Bronchial epithelial cell (primary cell): Measurements from ENCODE around the gene MYPN. TPM values are rescaled to one million over a fixed set of nuclear protein-coding genes. Genes with fewer than 3 reads are reported as not detected.

Experiments used
- DNase-seq: peaks from one replicate; pipeline ENCODE4 v3.0.0-alpha.2; 2010; ENCODE audit warnings: low read depth
- FAIRE-seq: peaks from 2 replicates; lab custom pipeline; 2011; peaks lifted over from hg19 to GRCh38; lab: Jason Lieb, UNC
- H3K27me3 ChIP-seq: 2 replicates; pipeline ENCODE4 v1.5.1; 2011; ENCODE audit warnings: low read length; ENCODE audit not compliant: control insufficient read depth, insufficient read depth
- H3K36me3 ChIP-seq: 2 replicates; pipeline ENCODE4 v1.5.1; 2011; ENCODE audit warnings: low read length; ENCODE audit not compliant: control insufficient read depth, insufficient read depth
- H3K4me3 ChIP-seq: 2 replicates; pipeline ENCODE4 v1.5.1; 2011; ENCODE audit warnings: mild to moderate bottlenecking, low read depth, low read length, control low read depth
- total RNA-seq: library from RNA; depleted of rRNA; stranded (reverse); fragments of >200 nt; gene quantifications from 2 replicates; pipeline ENCODE4 v1.2.1, GENCODE V29; 2014
- TF ChIP-seq, protein P1 (sequence below): IDR thresholded peaks from 2 replicates; pipeline ENCODE4 v1.5.1; 2011; ENCODE audit warnings: mild to moderate bottlenecking, moderate library complexity, low read length, control low read depth, inconsistent platforms; ENCODE audit not compliant: insufficient read depth, severe bottlenecking

The MYPN gene
- total RNA-seq, 1 donor from 2014 or later, result not detected

DNA sequence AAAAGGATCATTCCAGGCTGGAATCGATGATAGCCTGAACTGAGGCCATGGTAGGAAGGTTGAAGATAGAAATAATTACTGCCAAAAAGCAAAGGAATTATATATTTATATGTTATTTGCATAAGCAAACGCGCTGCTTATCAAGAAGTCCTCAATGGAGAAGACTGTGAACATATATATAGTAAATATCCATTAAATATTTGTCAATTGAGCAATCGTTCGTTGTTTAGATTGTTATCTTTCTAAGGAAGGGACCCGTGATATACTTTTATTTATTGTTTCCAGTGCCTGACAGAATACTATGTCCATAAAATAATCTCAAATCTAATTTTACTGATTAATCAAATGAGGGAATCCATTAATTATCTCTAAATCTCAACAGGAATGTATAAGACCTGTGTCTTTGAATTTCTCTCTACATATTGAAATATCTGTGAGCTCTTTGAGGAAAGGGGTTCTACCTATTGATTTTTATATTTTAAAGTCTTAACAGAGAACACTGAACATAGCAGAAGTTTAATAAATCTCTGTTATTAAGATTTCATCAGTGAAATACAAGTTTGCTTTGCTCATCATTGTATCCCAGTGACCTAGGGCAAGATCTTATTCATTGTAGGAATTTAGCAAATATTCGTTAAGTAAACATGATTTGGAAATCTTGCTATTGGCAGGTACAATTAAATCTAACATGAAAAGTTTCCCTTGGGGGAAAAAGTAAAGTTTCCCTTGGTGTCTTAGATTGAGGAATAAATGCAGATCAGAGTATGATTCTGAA lies 22.2 kb upstream of the MYPN start:
- DNase-seq (peak; percentile 58), FAIRE-seq (no peak)
- no peak overlapping the region for H3K4me3 ChIP-seq
- H3K27me3 ChIP-seq, result no peaks in the 10 kb centered on the region
- no peaks in the 10 kb centered on the region for H3K36me3 ChIP-seq
- TF ChIP-seq, protein P1, sequence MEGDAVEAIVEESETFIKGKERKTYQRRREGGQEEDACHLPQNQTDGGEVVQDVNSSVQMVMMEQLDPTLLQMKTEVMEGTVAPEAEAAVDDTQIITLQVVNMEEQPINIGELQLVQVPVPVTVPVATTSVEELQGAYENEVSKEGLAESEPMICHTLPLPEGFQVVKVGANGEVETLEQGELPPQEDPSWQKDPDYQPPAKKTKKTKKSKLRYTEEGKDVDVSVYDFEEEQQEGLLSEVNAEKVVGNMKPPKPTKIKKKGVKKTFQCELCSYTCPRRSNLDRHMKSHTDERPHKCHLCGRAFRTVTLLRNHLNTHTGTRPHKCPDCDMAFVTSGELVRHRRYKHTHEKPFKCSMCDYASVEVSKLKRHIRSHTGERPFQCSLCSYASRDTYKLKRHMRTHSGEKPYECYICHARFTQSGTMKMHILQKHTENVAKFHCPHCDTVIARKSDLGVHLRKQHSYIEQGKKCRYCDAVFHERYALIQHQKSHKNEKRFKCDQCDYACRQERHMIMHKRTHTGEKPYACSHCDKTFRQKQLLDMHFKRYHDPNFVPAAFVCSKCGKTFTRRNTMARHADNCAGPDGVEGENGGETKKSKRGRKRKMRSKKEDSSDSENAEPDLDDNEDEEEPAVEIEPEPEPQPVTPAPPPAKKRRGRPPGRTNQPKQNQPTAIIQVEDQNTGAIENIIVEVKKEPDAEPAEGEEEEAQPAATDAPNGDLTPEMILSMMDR, result no peak

DNA sequence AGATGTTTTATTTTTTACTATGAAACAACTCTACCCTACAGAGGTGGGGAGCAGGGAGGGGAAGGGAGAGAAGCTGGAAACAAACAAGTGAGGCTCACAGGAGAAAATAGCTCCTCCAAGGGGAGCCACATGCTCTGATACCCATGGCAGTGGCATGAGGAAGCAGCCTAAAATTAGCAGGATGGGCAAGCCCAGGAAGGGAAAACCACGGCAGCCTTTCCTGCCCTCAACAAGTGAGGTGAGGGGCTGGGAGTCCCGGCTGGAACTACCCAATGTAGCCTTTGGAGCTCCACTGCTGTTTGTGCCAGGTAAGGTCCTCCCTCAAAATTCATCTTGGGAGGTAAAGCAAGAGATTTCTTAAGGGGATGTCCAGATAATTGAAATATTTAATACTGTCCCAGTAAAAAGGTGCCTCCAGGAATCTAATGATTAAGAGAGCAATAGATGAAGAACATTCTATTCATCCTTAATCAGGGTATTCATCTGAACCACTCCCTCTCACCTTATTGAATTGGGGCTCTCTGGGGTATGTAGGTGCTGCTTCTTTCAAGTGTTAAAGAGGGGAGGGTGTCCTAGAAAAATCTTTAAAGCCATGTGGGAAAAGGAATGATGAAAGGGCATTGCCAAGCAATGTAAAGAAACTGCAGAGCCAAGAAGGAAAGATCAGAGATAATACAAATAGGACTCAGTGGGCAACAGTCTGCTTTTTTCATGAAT lies 21.4 kb upstream of the MYPN start:
- Histone ChIP-seq H3K36me3 (no peaks in the 10 kb centered on the region), H3K4me3 (no peak overlapping the region), H3K27me3 (no peaks in the 10 kb centered on the region)
- DNase-seq, result peak; percentile 20
- FAIRE-seq, result no peak
- TF ChIP-seq, protein P1, result no peak

DNA sequence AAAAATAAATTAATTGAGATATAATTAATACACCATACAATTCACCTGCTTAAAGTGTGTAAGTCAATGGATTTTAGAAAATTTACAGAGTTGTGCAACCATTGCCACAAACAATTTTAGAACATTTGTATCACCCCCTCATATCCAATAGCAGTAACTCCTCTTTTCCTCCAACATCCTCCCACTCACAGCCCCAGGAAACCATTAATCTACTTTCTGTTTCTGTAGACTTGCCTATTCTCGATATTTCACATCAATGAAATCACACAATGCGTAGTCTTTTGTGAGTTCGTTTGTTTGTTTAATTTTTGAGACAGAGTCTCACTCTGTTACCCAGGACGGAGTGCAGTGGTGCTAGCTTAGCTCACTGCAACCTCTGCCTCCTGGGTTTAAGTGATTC lies 20.5 kb upstream of the MYPN start:
- no peaks in the 10 kb centered on the region for H3K27me3 ChIP-seq
- TF ChIP-seq, protein P1, result no peak
- FAIRE-seq (no peak), DNase-seq (no peak)
- no peaks in the 10 kb centered on the region for H3K36me3 ChIP-seq
- H3K4me3 ChIP-seq, result no peak overlapping the region

DNA sequence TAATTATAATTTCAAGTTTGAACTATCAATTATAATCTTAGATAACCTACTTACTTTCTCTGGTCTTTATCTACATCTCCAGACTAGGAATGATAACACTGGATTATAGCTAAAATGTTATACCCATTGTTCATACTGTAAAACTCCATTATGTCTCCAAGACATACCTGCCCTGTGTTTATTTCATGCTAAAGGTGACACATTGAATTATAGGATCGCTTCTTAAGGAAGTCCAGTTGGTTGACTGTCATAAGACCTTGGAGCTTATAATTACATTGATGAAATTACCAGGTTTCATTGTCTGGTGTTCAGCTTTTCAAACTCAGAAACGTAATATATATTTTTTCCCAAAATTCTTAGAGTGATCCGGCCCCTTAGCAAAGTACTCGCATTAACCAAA lies 18.7 kb upstream of the MYPN start:
- FAIRE-seq, result no peak
- Histone ChIP-seq H3K27me3 (no peaks in the 10 kb centered on the region), H3K36me3 (no peaks in the 10 kb centered on the region), H3K4me3 (no peak overlapping the region)
- TF ChIP-seq, protein P1, result no peak
- no peak for DNase-seq

DNA sequence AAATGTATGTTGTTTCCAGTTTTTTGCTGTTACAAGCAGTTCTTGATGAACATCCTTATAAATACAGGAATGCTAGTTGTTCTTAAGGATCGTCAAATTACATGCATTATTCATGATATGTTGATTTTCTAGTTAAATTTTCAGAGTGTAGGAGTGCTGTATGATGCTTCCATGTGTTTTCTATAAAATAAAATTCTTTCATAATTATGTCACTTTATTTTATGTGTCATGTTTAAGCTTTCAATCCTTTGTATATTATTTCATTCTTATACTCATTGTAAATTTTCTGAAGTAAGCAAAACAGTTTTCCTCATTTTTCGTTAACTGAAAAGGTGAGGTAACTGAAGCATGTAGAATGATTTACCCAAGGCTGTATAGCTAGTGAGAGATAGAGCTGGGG lies 16.8 kb upstream of the MYPN start:
- TF ChIP-seq, protein P1, result no peak
- H3K4me3 ChIP-seq, result no peak overlapping the region
- no peaks in the 10 kb centered on the region for H3K27me3 ChIP-seq
- H3K36me3 ChIP-seq, result no peaks in the 10 kb centered on the region
- FAIRE-seq (no peak), DNase-seq (no peak)
